ENCODE measurements around the gene CLDN7. TPM values are rescaled to one million over a fixed set of nuclear protein-coding genes. Genes with fewer than 3 reads are reported as not detected.

CLDN7 gene
- total RNA-seq, result 279 TPM

GRCh38 chr17:7262192-7262934, at the start of gene CLDN7:
TSS of gene CLDN7 (minus strand) at chr17:7262478. CDS start at chr17:7262043, 435 bp downstream.
- ATAC-seq, result peak; percentile 79

- ATAC-seq, result no peak
These were observed 48.9 kb upstream of the CLDN7 start for GRCh38 chr17:7311110-7311705.

DNA sequence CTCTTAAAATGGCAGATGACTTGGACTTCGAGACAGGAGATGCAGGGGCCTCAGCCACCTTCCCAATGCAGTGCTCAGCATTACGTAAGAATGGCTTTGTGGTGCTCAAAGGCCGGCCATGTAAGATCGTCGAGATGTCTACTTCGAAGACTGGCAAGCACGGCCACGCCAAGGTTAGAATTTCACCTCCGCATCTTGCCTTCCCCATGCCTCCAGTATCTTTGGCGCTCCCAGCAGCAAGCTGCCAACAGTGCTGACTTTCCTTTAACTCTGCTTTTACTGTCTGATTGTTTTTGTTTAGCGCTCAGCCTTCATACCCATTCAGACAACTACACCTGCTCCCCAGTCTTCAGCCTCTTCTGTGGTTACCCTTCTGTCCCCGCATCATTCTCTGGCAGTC, 47.4 kb upstream of the CLDN7 start:
- no peak for ATAC-seq

- ATAC-seq, result peak; percentile 35
These were observed 46.6 kb upstream of the CLDN7 start for GRCh38 chr17:7308625-7309433.

DNA sequence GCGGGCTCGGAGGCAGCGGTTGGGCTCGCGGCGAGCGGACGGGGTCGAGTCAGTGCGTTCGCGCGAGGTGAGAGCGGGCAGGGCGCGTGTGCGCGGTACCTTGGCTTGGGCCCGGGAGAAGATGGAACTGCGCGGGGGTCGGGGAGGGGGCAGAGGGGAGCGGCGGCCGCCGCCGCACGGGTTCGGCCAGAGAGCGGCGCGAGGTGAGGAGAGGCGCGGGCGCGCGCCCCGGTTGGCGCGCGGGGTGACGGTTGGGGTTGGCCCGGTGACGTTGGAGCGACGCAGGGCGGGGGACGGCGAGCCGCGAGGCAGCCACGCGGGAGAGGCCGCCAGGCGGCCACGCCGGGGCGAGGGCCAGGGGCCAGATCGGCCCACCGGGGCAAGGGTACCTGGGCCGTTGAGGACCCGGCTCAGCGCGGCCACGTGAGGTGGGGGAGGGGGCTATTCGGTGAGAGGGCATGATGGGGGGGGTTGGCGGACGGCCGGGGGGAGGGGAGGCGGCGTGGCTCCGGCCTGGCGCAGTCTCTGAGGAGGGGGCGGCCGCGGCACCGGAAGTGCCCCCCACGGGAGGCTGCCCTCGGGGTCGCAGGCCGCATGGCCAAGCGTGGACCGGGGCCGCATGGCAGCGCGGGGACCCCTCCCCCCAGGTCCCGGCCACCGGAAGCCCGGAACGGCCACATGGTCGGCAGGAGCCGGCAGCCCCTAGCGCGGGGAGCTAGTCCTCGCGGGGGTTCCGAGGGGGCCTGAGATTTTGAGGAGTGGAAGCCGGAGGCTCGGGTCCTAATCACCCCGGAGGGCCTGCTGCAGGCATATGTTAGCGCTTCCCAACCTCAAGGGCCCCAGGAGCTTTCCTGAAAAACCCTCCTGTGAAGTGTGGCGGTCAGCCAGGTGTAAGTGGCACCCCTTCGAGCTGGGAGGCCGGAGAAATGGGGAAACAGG, 45.7 kb upstream of the CLDN7 start:
- ATAC-seq, result peak; percentile 46

GRCh38 chr17:7306911-7307685, 44.8 kb upstream of the CLDN7 start, which contains the start of gene EIF5A:
TSS of gene EIF5A (plus strand) at chr17:7307628. CDS start at chr17:7309636, 2,008 bp downstream.
- peak; percentile 92 for ATAC-seq

- no peak for ATAC-seq
These were observed 41.9 kb upstream of the CLDN7 start for GRCh38 chr17:7304179-7304578.

DNA sequence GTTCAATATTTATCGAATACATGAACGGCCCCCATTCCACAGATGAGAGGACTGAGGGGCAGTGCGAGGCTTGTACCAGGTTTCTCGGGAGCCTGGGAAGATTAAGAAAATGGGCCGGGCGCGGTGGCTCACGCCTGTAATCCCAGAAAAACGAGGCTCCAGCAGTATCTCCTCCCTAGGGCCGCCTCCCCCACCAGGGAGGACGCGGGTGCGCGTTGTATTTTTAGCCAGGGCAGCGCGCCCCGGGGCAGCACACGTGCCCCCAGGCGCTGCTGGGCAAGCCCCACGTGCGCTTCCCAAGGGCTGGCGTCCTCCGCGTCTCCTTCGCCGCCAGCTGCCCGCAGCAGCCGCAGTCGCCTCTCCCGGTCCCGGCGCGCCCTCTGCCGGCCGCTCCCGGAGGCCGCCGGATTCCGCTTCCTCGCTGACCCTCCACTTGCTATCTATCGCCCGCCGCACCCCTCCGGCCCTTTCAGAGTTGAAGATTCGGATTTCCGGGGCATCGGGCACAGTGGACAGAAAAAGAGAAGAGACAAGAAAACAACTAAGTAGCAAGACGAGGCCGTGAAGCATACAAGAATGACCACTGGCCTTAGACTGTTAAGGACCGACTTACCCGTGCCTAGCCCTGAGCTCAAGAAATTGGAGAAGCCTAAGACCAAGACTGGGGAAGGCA, 34.0 kb upstream of the CLDN7 start:
- peak; percentile 39 for ATAC-seq

- no peak for ATAC-seq
These were observed 33.2 kb upstream of the CLDN7 start for GRCh38 chr17:7295230-7296180.

GRCh38 chr17:7294614-7295153, 32.4 kb upstream of the CLDN7 start, which contains the start of gene YBX2:
TSS of gene YBX2 (minus strand) at chr17:7294639. CDS start at chr17:7294500, 139 bp downstream.
- peak; percentile 53 for ATAC-seq

- peak; percentile 65 for ATAC-seq
These were observed 31.7 kb upstream of the CLDN7 start for GRCh38 chr17:7293816-7294613.

- peak; percentile 5 for ATAC-seq
These were observed 30.9 kb upstream of the CLDN7 start for GRCh38 chr17:7293159-7293558.

DNA sequence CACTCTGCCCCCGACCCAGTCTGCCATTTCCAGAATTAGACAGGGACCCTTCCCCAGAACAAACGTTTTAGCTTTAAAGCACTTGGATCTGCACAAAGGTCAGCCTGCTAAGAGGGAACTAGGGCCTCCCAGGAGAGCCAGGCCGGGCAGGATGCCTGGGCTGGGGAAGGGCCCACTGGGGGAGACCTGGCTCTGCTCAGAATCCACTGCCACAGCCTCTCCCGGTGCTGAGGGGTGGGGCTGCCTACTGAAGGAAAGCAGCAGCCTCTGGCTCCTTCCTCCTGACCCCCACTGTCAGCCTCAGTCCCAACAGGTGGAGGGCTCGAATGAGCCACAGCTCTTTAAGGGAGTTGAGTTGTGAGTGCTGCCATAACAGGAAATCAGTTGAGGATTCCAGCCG, 30.5 kb upstream of the CLDN7 start:
- ATAC-seq, result peak; percentile 3

DNA sequence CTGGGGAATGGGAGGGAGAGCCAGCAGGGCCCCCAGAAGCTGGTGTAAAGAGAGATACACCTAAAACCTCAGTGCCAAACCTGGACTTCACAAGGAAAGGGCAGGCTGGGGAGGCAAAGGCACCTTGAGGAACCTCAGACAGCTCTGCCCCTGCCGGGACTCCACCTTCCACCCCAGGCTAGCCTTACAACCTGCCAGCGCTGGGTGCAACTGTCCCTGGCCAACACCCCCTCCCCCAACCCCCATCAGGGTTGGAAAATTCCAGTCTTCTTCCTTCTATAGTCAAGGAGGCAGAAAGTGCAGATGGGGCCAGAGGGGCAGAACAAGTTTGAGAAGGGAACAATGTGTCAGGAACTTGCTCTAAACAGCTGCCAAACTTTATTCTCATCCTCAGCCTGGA, 29.9 kb upstream of the CLDN7 start:
- ATAC-seq, result no peak

GRCh38 chr17:7290685-7291084, 28.4 kb upstream of the CLDN7 start:
- ATAC-seq, result no peak

GRCh38 chr17:7290166-7290565, 27.9 kb upstream of the CLDN7 start:
- no peak for ATAC-seq

- ATAC-seq, result no peak
These were observed 27.2 kb upstream of the CLDN7 start for GRCh38 chr17:7289256-7290032.

Data from esophagus mucosa (tissue), 1 donor.